ENCODE results near the gene MID2.

MID2 gene

DNA sequence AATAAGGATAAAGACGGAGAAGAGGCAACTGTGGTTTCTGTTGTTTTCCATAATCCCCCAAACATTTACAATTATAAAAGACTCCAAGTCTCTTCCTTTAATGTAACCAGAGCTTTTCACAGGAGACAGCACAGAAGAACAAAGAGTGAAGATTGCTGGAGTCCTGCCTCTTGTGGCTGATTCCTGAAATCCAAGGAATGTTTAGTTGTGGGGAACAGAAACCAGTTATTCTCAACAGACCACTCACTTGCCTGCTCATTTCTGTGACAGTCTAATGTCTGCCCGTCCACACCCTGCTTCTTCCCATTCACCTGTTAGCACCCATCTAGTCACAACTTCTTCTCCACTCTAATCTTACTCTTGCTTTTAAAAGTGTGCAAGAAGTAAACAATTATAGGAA lies 144.4 kb downstream of the MID2 start:
- DNase-seq: no peak

DNA sequence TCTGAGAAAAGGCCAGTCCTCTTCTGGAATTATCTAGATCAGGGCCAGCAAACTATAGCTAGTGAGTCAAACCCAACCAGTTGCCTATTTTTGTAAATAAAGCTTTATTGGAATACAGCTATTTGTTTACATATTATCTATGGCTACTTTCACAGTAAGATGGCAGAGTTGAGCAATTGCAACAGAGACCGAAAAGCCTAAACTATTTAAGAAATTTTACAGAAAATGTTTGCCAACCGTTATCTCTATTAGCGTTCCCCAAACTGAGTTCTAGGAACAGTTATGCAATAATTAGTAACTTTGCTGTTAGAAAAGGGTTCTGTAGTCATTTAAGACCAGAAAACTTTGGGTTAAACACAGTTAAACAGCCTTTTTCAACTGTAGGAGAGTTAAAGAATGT lies 146.0 kb downstream of the MID2 start:
- no peak for DNase-seq

Data from activated CD4-positive, alpha-beta T cell treated with anti-CD3 and anti-CD28 coated beads, Interleukin-2, amount 50 U/mL, for 1 hour (primary cell).